Measurements from ENCODE around the gene ALDH3A2. TPM values are rescaled to one million over a fixed set of nuclear protein-coding genes. Genes with fewer than 3 reads are reported as not detected.

ALDH3A2 gene
- total RNA-seq, 1 donor from 2014 or later: 62.9 TPM

- no peak for DNase-seq (ENCODE audit: low read depth, low spot score)
These were observed 66.2 kb downstream of the ALDH3A2 start for GRCh38 chr17:19714542-19715411.

- no peak for DNase-seq (ENCODE audit: low read depth, low spot score)
These were observed 67.8 kb downstream of the ALDH3A2 start, which contains the start of gene SLC47A2 for GRCh38 chr17:19716108-19717030. SLC47A2 (minus strand) TSS chr17:19716584; CDS start chr17:19716555, 29 bp downstream.

GRCh38 chr17:19717031-19717360, 68.4 kb downstream of the ALDH3A2 start:
- no peak for DNase-seq (ENCODE audit: low read depth, low spot score)

- DNase-seq (ENCODE audit: low read depth, low spot score): no peak
These were observed 68.9 kb downstream of the ALDH3A2 start for GRCh38 chr17:19717411-19717908.

- no peak for DNase-seq (ENCODE audit: low read depth, low spot score)
These were observed 69.6 kb downstream of the ALDH3A2 start for GRCh38 chr17:19718041-19718612.

- no peak for DNase-seq (ENCODE audit: low read depth, low spot score)
These were observed 70.2 kb downstream of the ALDH3A2 start for GRCh38 chr17:19718613-19719354.

GRCh38 chr17:19719355-19720209, 71.0 kb downstream of the ALDH3A2 start:
- no peak for DNase-seq (ENCODE audit: low read depth, low spot score)

GRCh38 chr17:19720210-19720475, 71.6 kb downstream of the ALDH3A2 start:
- no peak for DNase-seq (ENCODE audit: low read depth, low spot score)

- DNase-seq (ENCODE audit: low read depth, low spot score): no peak
These were observed 72.3 kb downstream of the ALDH3A2 start for GRCh38 chr17:19720631-19721426.

GRCh38 chr17:19723964-19724363, 75.4 kb downstream of the ALDH3A2 start:
- DNase-seq (ENCODE audit: low read depth, low spot score): no peak

- no peak for DNase-seq (ENCODE audit: low read depth, low spot score)
These were observed 76.2 kb downstream of the ALDH3A2 start for GRCh38 chr17:19724501-19725420.

GRCh38 chr17:19725486-19725885, 76.9 kb downstream of the ALDH3A2 start:
- DNase-seq (ENCODE audit: low read depth, low spot score): no peak

- no peak for DNase-seq (ENCODE audit: low read depth, low spot score)
These were observed 78.3 kb downstream of the ALDH3A2 start for GRCh38 chr17:19726631-19727376.
